ENCODE data around the gene GRIA4.

- TF ChIP-seq CTCF (IDR thresholded peaks at IDR 0.05) (no peak), EZH2 (IDR thresholded peaks at IDR 0.05; ENCODE audit: borderline replicate concordance, insufficient read depth, low read depth, low read length, poor library complexity, severe bottlenecking) (no peak)
Measured at GRCh38 chr11:105906517-105906916, 296.6 kb downstream of the GRIA4 start.

Data from B cell (primary cell).